GM12801 (cell line): ENCODE measurements around the gene TMEM59.

Source experiments
- CTCF ChIP-seq: IDR thresholded peaks from one replicate; pipeline ENCODE4 v1.5.1; 2011; ENCODE audit warnings: control low read depth; ENCODE audit not compliant: insufficient read length; ENCODE audit errors: extremely low read depth

TMEM59 gene

DNA sequence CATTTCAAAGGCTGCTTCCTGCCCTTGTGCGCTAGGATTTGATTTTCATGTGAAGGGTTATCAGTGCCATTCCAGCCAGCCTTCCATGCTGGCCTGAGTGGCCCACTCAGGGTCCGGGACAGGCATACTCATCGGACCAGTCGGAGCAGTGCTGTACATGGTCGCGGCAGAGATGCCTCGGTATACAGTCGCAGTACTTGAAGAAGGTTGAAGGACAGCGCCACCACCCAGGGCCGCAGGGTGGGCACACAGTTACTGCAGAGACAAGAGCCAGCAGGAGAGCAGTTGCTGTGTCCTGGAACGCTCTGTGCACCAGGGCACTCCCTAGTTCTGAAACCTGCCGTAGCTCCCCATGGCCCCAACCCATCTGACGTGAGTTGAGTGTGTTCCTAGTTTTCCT lies 44.1 kb downstream of the TMEM59 start:
- no peak for TF ChIP-seq CTCF

DNA sequence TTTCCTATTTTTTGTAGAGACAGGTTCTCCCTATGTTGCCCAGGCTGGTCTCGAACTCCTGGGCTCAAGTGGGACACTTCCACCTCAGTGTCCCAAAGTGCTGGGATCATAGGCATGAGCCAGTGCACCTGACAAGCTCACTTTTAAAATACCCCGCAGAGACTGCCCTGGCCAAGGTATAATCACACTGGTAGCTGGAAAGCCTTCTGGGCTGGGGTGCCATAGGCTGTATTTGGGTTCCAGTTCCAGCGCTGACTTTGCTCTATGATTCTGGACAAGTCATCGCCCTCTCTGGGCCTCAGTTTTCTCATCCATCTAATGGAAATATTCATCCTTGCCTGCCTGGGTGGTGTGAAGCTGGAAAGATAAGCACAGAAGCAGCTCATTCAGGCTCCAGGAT lies 45.4 kb downstream of the TMEM59 start:
- no peak for TF ChIP-seq CTCF

DNA sequence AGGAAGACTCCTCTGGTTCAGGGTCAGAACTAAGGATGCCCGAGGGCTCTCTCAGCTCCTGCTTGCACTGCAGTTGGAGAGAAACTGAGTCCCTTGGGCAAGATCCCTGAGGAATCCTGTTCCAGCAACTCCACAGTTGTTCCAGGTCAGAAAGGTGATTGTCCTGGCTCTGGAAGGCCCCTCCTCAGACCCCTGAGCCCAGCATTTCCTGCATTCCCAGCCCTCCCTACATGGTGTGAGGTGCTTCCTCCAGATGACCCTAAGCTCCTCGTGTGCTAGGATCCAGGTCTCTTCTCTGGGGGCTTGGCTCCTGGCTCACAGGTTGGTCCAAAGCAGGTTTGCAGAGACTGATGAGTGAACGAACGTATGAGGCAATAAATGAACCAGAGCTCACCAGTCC lies 46.5 kb downstream of the TMEM59 start:
- no peak for TF ChIP-seq CTCF

DNA sequence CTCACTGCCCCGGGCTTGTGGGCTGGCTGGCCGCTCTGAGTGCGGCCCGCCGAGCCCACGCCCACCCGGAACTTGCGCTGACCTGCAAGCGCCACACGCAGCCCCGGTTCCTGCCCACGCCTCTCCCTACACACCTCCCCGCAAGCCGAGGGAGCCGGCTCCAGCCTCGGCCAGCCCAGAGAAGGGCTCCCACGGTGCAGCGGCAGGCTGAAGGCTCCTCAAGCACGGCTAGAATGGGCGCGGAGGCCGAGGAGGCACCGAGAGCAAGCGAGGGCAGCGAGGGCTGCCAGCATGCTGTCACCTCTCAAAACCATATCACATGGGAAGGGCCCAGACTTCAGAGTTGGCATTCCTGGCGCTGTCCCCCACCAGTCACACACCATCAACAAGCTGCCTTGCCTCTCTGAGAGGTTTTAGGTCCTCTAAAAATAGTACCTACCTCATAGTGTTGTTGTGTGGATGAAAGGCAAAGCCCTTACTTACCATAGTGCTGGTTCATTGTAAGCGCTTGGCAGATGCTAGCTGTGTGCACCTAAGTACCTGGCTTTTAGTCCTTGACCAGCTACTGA lies 48.4 kb downstream of the TMEM59 start:
- TF ChIP-seq CTCF: no peak

GRCh38 chr1:54003249-54003646 lies 49.8 kb downstream of the TMEM59 start:
- no peak for TF ChIP-seq CTCF

GRCh38 chr1:54002544-54003248 lies 50.3 kb downstream of the TMEM59 start:
- TF ChIP-seq CTCF: no peak

GRCh38 chr1:54001591-54001990 lies 51.4 kb downstream of the TMEM59 start:
- TF ChIP-seq CTCF: no peak

GRCh38 chr1:53999920-54000319 lies 53.1 kb downstream of the TMEM59 start:
- no peak for TF ChIP-seq CTCF
